ENCODE data around the gene SOX5. TPM values are rescaled to one million over a fixed set of nuclear protein-coding genes. Genes with fewer than 3 reads are reported as not detected.

SOX5 gene
- total and polyA plus RNA-seq, 2 of the 8 experiments (the other 6 are each of a cell fraction or from before 2014, with no cell fraction given): 2.2 to 2.6 TPM

GRCh38 chr12:23947395-23947794 lies 2.1 kb downstream of the SOX5 start:
- Histone ChIP-seq H3K23ac (ENCODE audit: insufficient read length) (no peak overlapping the region), H3K27ac (ENCODE audit: low read depth, low read length) (no peak overlapping the region), H3K4me1 (replicated peaks in 1 of 4; ENCODE audit: control insufficient read depth in 3 of 4, insufficient read depth in 4 of 4, low read length in 3 of 4) (peaks cover 3 to 9% (median 4%) of the 10 kb centered on the region in 4 experiments; a peak in 5 of 7 replicates), H2BK20ac (ENCODE audit: low read length) (no peak overlapping the region), H3K27me3 (replicated peaks in 1 of 4; ENCODE audit: control insufficient read depth in 3 of 4, extremely low read depth in 1 of 4, insufficient read depth in 3 of 4, low read length in 3 of 4) (peaks cover 0 to 17% (median 9%) of the 10 kb centered on the region in 4 experiments; a peak in 5 of 7 replicates), H4K20me1 (replicated peaks in 1 of 2; ENCODE audit: control insufficient read depth in 1 of 2, insufficient read depth in 2 of 2, low read length in 2 of 2) (no peaks in the 10 kb centered on the region), H4K5ac (ENCODE audit: insufficient read length, low read depth, low read length) (no peak overlapping the region), H3K9ac (replicated peaks in 1 of 4; ENCODE audit: extremely low read depth in 1 of 4, low read depth in 3 of 4, low read length in 3 of 4) (no peak overlapping the region), H2BK120ac (replicated peaks; ENCODE audit: low read depth, low read length) (no peak overlapping the region), H3K56ac (replicated peaks; ENCODE audit: insufficient read length, low read depth, low read length) (no peak overlapping the region), H3K23me2 (ENCODE audit: low read depth, low read length) (peaks cover 7% of the 10 kb centered on the region), H3K4me3 (ENCODE audit: extremely low read depth in 1 of 4, insufficient read depth in 2 of 4, low read depth in 3 of 4, low read length in 4 of 4) (no peak overlapping the region), H3K18ac (ENCODE audit: extremely low read depth, low read length) (no peak overlapping the region), H2BK15ac (ENCODE audit: low read length) (no peak overlapping the region), H3K4ac (replicated peaks; ENCODE audit: insufficient read length, low read depth, low read length) (no peak overlapping the region), H3K79me1 (ENCODE audit: low read depth, low read length) (no peaks in the 10 kb centered on the region), H3K14ac (ENCODE audit: insufficient read length) (no peak overlapping the region), H3K9me3 (ENCODE audit: insufficient read depth in 2 of 2, low read depth in 1 of 2, low read length in 1 of 2) (no peaks in the 10 kb centered on the region), H2BK12ac (ENCODE audit: low read depth, low read length) (no peak overlapping the region), H4K91ac (replicated peaks; ENCODE audit: insufficient read length, low read length) (no peak overlapping the region), H4K8ac (ENCODE audit: extremely low read depth, insufficient read depth, low read length) (no peak overlapping the region), H3K36me3 (ENCODE audit: control insufficient read depth in 2 of 4, insufficient read depth in 4 of 4, low read length in 3 of 4) (no peaks in the 10 kb centered on the region), H2AFZ (ENCODE audit: low read length) (no peak overlapping the region), H3K79me2 (ENCODE audit: control insufficient read depth in 1 of 2, insufficient read depth in 2 of 2, low read length in 2 of 2) (no peaks in the 10 kb centered on the region), H2AK5ac (ENCODE audit: low read depth, low read length) (no peak overlapping the region), H2BK5ac (ENCODE audit: low read depth, low read length) (no peak overlapping the region), H3K4me2 (ENCODE audit: insufficient read depth in 1 of 2, low read depth in 2 of 2, low read length in 2 of 2) (no peak overlapping the region)
- FAIRE-seq (no peak), DNase-seq (ENCODE audit: low read depth in 1 of 2, low spot score in 2 of 2) (no peak)
- CTCF ChIA-PET (ENCODE audit: partially characterized antibody): interaction anchor here (1.5 kb wide), 1 partner anchor 22 kb away, joined by 3 read pairs; no protein-coding TSS in a partner anchor
- TF ChIP-seq POLR2AphosphoS5 (IDR thresholded peaks at IDR 0.05; ENCODE audit: low read depth, low read length): no peak
- no peak for TF ChIP-seq CBX5 (IDR thresholded peaks at IDR 0.05; ENCODE audit: low read depth, low read length)
- no peak for TF ChIP-seq POLR2A (IDR thresholded peaks at IDR 0.05; ENCODE audit: control extremely low read depth in 1 of 2, low read depth in 2 of 2, low read length in 2 of 2)
- TF ChIP-seq NRF1 (IDR thresholded peaks at IDR 0.05; ENCODE audit: low read depth, low read length): no peak
- TF ChIP-seq JUN (IDR thresholded peaks at IDR 0.05; ENCODE audit: low read depth, low read length): no peak
- TF ChIP-seq GTF2F1 (IDR thresholded peaks at IDR 0.05; ENCODE audit: borderline replicate concordance, low read depth, low read length): no peak
- no peak for TF ChIP-seq CEBPB (IDR thresholded peaks at IDR 0.05; ENCODE audit: low read depth, low read length)
- no peak for TF ChIP-seq TBP (IDR thresholded peaks at IDR 0.05; ENCODE audit: low read depth, low read length)
- TF ChIP-seq CREB1 (IDR thresholded peaks at IDR 0.05): no peak
- no peak for TF ChIP-seq TCF12 (IDR thresholded peaks at IDR 0.05; ENCODE audit: low read depth, low read length)
- no peak for TF ChIP-seq SAP30 (IDR thresholded peaks at IDR 0.05; ENCODE audit: insufficient read depth, insufficient replicate concordance, low read length)
- TF ChIP-seq TAF7 (optimal IDR thresholded peaks at IDR 0.05; ENCODE audit: borderline replicate concordance, low read depth, low read length): no peak
- TF ChIP-seq CHD1 (IDR thresholded peaks at IDR 0.05; ENCODE audit: low read depth, low read length): no peak
- no peak for TF ChIP-seq SIX5 (IDR thresholded peaks at IDR 0.05; ENCODE audit: low read depth, low read length)
- no peak for TF ChIP-seq CHD2 (IDR thresholded peaks at IDR 0.05; ENCODE audit: low read length)
- 86% methylated on average over 2 of the region's 2 CpGs; no CpG with 5 or more reads in 1 of the 2 experiments for WGBS, 2 experiments (ENCODE audit: extremely low coverage in 1 of 2, insufficient coverage in 1 of 2, insufficient read length in 1 of 2, insufficient replicate concordance in 2 of 2, low coverage in 1 of 2, low lambda C conversion rate in 2 of 2, missing lambda C conversion rate in 1 of 2)
- POLR2A ChIA-PET (ENCODE audit: partially characterized antibody): no interaction called here
